ENCODE results near the gene CDH4.

- TF ChIP-seq CTCF (IDR thresholded peaks at IDR 0.05) (no peak), POLR2AphosphoS5 (IDR thresholded peaks at IDR 0.05) (no peak)
Observed at GRCh38 chr20:61730631-61731362, 478.7 kb downstream of the CDH4 start.

Data from prostate gland (tissue), 2 donors.